H9 (cell line): ENCODE measurements around the gene ARHGEF2. TPM values are rescaled to one million over a fixed set of nuclear protein-coding genes. Genes with fewer than 3 reads are reported as not detected.

Experiments used
- DNase-seq: peaks from one replicate; pipeline ENCODE4 v3.0.0-alpha.2; 2017
- H2AFZ ChIP-seq: one replicate; pipeline ENCODE4 v1.6.1; 2013; ENCODE audit warnings: mild to moderate bottlenecking, low read length, control low read depth, moderate library complexity
- H2AK5ac ChIP-seq: 2 replicates; pipeline ENCODE4 v1.6.1; 2013; ENCODE audit warnings: low read length, control low read depth, mixed read lengths; ENCODE audit not compliant: insufficient read length
- H2BK120ac ChIP-seq: one replicate; pipeline ENCODE4 v1.6.1; 2013; ENCODE audit warnings: low read depth, mild to moderate bottlenecking, low read length, control low read depth, inconsistent platforms; ENCODE audit not compliant: poor library complexity, severe bottlenecking
- H2BK12ac ChIP-seq: 2 replicates; pipeline ENCODE4 v1.6.1; 2013; ENCODE audit warnings: low read length, control low read depth, mixed read lengths, low read depth; ENCODE audit not compliant: insufficient read length
- H2BK15ac ChIP-seq: 2 replicates; pipeline ENCODE4 v1.6.1; 2013; ENCODE audit warnings: low read depth, low read length, control low read depth
- H2BK20ac ChIP-seq: one replicate; pipeline ENCODE4 v1.6.1; 2013; ENCODE audit warnings: low read depth, mild to moderate bottlenecking, low read length, control low read depth, inconsistent platforms; ENCODE audit not compliant: poor library complexity, severe bottlenecking
- H2BK5ac ChIP-seq: 2 replicates; pipeline ENCODE4 v1.6.1; 2013; ENCODE audit warnings: low read length, control low read depth, mixed read lengths; ENCODE audit not compliant: insufficient read length
- H3K14ac ChIP-seq: 2 replicates; pipeline ENCODE4 v1.6.1; 2013; ENCODE audit warnings: low read length, control low read depth; ENCODE audit not compliant: insufficient read depth
- H3K18ac ChIP-seq: 2 replicates; pipeline ENCODE4 v1.6.1; 2013; ENCODE audit warnings: low read depth, mild to moderate bottlenecking, mixed read lengths, low read length, control low read depth; ENCODE audit not compliant: insufficient read length
- H3K23ac ChIP-seq: 2 replicates; pipeline ENCODE4 v1.6.1; 2013; ENCODE audit warnings: low read length, control low read depth, mixed read lengths, low read depth; ENCODE audit not compliant: insufficient read length
- H3K23me2 ChIP-seq: 2 replicates; pipeline ENCODE4 v1.6.1; 2013; ENCODE audit warnings: low read depth, mild to moderate bottlenecking, mixed read lengths, low read length, control low read depth; ENCODE audit not compliant: insufficient read length, poor library complexity, severe bottlenecking
- H3K27ac ChIP-seq: 2 replicates; pipeline ENCODE4 v1.5.1; 2013; ENCODE audit warnings: low read length, control low read depth, mixed read lengths, low read depth; ENCODE audit not compliant: insufficient read length
- H3K27me3 ChIP-seq: 2 replicates; pipeline ENCODE4 v1.6.1; 2013; ENCODE audit warnings: low read length, control low read depth, inconsistent platforms; ENCODE audit not compliant: insufficient read depth
- H3K4ac ChIP-seq: 2 replicates; pipeline ENCODE4 v1.6.1; 2013; ENCODE audit warnings: low read depth, mild to moderate bottlenecking, control low read depth, inconsistent platforms, low read length, moderate library complexity
- H3K4me1 ChIP-seq: 2 replicates; pipeline ENCODE4 v1.6.1; 2013; ENCODE audit warnings: low read length, control low read depth, inconsistent platforms; ENCODE audit not compliant: insufficient read depth
- H3K4me2 ChIP-seq: 2 replicates; pipeline ENCODE4 v1.6.1; 2013; ENCODE audit warnings: low read length, control low read depth, mixed read lengths; ENCODE audit not compliant: insufficient read length, insufficient read depth
- H3K56ac ChIP-seq: 2 replicates; pipeline ENCODE4 v1.6.1; 2013; ENCODE audit warnings: low read depth, mild to moderate bottlenecking, mixed read lengths, low read length, control low read depth; ENCODE audit not compliant: insufficient read length
- H3K79me1 ChIP-seq: 2 replicates; pipeline ENCODE4 v1.6.1; 2013; ENCODE audit warnings: low read depth, mild to moderate bottlenecking, moderate library complexity, low read length, control low read depth, inconsistent platforms; ENCODE audit not compliant: insufficient read depth, poor library complexity, severe bottlenecking
- H3K79me2 ChIP-seq: 2 replicates; pipeline ENCODE4 v1.6.1; 2013; ENCODE audit warnings: low read length, control low read depth, inconsistent platforms; ENCODE audit not compliant: insufficient read depth
- H3K9ac ChIP-seq: 2 replicates; pipeline ENCODE4 v1.6.1; 2013; ENCODE audit warnings: low read length, control low read depth, mixed read lengths; ENCODE audit not compliant: insufficient read length; ENCODE audit errors: extremely low read depth
- H3K9me3 ChIP-seq: one replicate; pipeline ENCODE4 v1.6.1; 2013; ENCODE audit warnings: low read depth, low read length, inconsistent platforms; ENCODE audit not compliant: control insufficient read depth
- H3T11ph ChIP-seq: one replicate; pipeline ENCODE4 v1.6.1; 2013; ENCODE audit warnings: mild to moderate bottlenecking, low read length, control low read depth, inconsistent platforms
- H4K20me1 ChIP-seq: one replicate; pipeline ENCODE4 v1.6.1; 2013; ENCODE audit not compliant: control insufficient read depth, insufficient read length, insufficient read depth
- H4K5ac ChIP-seq: 2 replicates; pipeline ENCODE4 v1.6.1; 2013; ENCODE audit warnings: low read depth, mild to moderate bottlenecking, mixed read lengths, low read length, control low read depth; ENCODE audit not compliant: insufficient read length
- H4K8ac ChIP-seq: replicated peaks from 2 replicates; pipeline ENCODE4 v1.6.1; 2013; ENCODE audit warnings: low read length, control low read depth, mixed read lengths, low read depth; ENCODE audit not compliant: insufficient read length
- H4K91ac ChIP-seq: 2 replicates; pipeline ENCODE4 v1.6.1; 2013; ENCODE audit warnings: low read depth, mild to moderate bottlenecking, moderate library complexity, mixed read lengths, low read length, control low read depth; ENCODE audit not compliant: insufficient read length
- H3K27ac Mint-ChIP-seq, 3 experiments: 2 replicates in 2 of 3; 3 replicates in 1 of 3; pipeline ENCODE4 v1.8.0; 2020 to 2021; ENCODE audit warnings: mixed read lengths in 3 of 3, mild to moderate bottlenecking in 1 of 3, moderate library complexity in 1 of 3
- H3K27me3 Mint-ChIP-seq: 2 replicates; pipeline ENCODE4 v1.8.0; 2021; ENCODE audit warnings: low read depth, mild to moderate bottlenecking, moderate library complexity, mixed read lengths
- H3K36me3 Mint-ChIP-seq, 3 experiments: 2 replicates in 2 of 3; 3 replicates in 1 of 3; pipeline ENCODE4 v1.8.0; 2020 to 2021; ENCODE audit warnings: low read depth in 3 of 3, mixed read lengths in 3 of 3; ENCODE audit not compliant: insufficient read depth in 1 of 3
- H3K4me1 Mint-ChIP-seq, 2 experiments: 2 replicates each; pipeline ENCODE4 v1.8.0; 2020; ENCODE audit warnings: mixed read lengths in 2 of 2
- H3K4me3 Mint-ChIP-seq, 2 experiments: 2 replicates in 1 of 2; 3 replicates in 1 of 2; pipeline ENCODE4 v1.8.0; 2020 to 2021; ENCODE audit warnings: mild to moderate bottlenecking in 2 of 2, mixed read lengths in 2 of 2, moderate library complexity in 1 of 2
- H3K9me3 Mint-ChIP-seq, 2 experiments: 2 replicates in 1 of 2; 3 replicates in 1 of 2; pipeline ENCODE4 v1.8.0; 2020; ENCODE audit warnings: mild to moderate bottlenecking in 2 of 2, mixed read lengths in 2 of 2, moderate library complexity in 1 of 2
- CTCF ChIP-seq: fragments of 200-600 bp; sonication (generic); conservative IDR thresholded peaks from 3 replicates; pipeline ENCODE4 v1.8.0; 2021; ENCODE audit warnings: antibody characterized with exemption, mild to moderate bottlenecking
- WGBS: extraction: QIAGEN DNeasy Blood & Tissue Kit; methylation state at CpG from one replicate; pipeline ENCODE4 v1.1.7; 2013; ENCODE audit warnings: missing lambda C conversion rate, low lambda C conversion rate, mixed read lengths; ENCODE audit not compliant: insufficient read length; ENCODE audit errors: extremely low coverage; 5-methylcytosine and 5-hydroxymethylcytosine counted together
- total RNA-seq: library from RNA; stranded (reverse); gene quantifications from 2 replicates; pipeline ENCODE4 v1.2.1, GENCODE V29; 2021

The ARHGEF2 gene
- total RNA-seq, 1 experiment from 2014 or later, result 111 TPM

- H3K4me2 ChIP-seq, result no peak overlapping the region
- H3K4me1 ChIP-seq, result no peaks in the 10 kb centered on the region
- Mint-ChIP-seq H3K9me3 (no peaks in the 10 kb centered on the region), H3K4me3 (no peak overlapping the region), H3K27me3 (peaks cover 31% of the 10 kb centered on the region), H3K36me3 (no peaks in the 10 kb centered on the region), H3K27ac (no peak overlapping the region), H3K4me1 (peaks cover 4 to 12% of the 10 kb centered on the region in 2 experiments; a peak in 3 of 4 replicates)
- DNase-seq, result no peak
- H3K79me1 ChIP-seq, result no peaks in the 10 kb centered on the region
- H2AK5ac ChIP-seq, result no peak overlapping the region
- no peak overlapping the region for H2BK120ac ChIP-seq
- H3K56ac ChIP-seq, result no peak overlapping the region
- H3K14ac ChIP-seq, result no peak overlapping the region
- TF ChIP-seq CTCF, result no peak
- no peaks in the 10 kb centered on the region; the same call in 1 of the 2 replicates for H3K27me3 ChIP-seq
- H3K9me3 ChIP-seq, result no peaks in the 10 kb centered on the region
- no peak overlapping the region for H3K18ac ChIP-seq
- no peak overlapping the region for H4K8ac ChIP-seq
- no peaks in the 10 kb centered on the region for H3K79me2 ChIP-seq
- H4K91ac ChIP-seq, result no peak overlapping the region
- no peak overlapping the region for H3T11ph ChIP-seq
- H3K4ac ChIP-seq, result no peak overlapping the region
- no peak overlapping the region for H2BK20ac ChIP-seq
- H3K9ac ChIP-seq, result no peak overlapping the region
- H4K20me1 ChIP-seq, result no peaks in the 10 kb centered on the region
- H2AFZ ChIP-seq, result no peak overlapping the region
- no peak overlapping the region for H2BK15ac ChIP-seq
- H3K27ac ChIP-seq, result no peak overlapping the region
- H3K23me2 ChIP-seq, result no peaks in the 10 kb centered on the region
- no peak overlapping the region for H2BK12ac ChIP-seq
- no peak overlapping the region for H3K23ac ChIP-seq
- H4K5ac ChIP-seq, result no peak overlapping the region
- no peak overlapping the region for H2BK5ac ChIP-seq
- WGBS, result no CpG with 5 or more reads among the region's 4 CpGs
These were observed 48.2 kb upstream of the ARHGEF2 start for GRCh38 chr1:156026588-156026987.
